Neural cell (in vitro differentiated cells): Measurements from ENCODE around the gene BSCL2.

ENCODE experiments used
- CTCF ChIP-seq: fragments of 450-650 bp; IDR thresholded peaks from 2 replicates; pipeline ENCODE4 v1.5.1; 2014; ENCODE audit warnings: antibody characterized with exemption, mild to moderate bottlenecking, moderate library complexity; ENCODE audit not compliant: poor library complexity, severe bottlenecking
- EZH2 ChIP-seq: fragments of 200-600, 300-800 bp; shearing (Covaris generic), sonication (generic); IDR thresholded peaks from 2 replicates; pipeline ENCODE4 v1.6.1; 2014; ENCODE audit warnings: antibody characterized with exemption, low read length, borderline replicate concordance, mild to moderate bottlenecking; ENCODE audit not compliant: insufficient read depth, poor library complexity, severe bottlenecking
- MXI1 ChIP-seq: fragments of 450-650 bp; conservative IDR thresholded peaks from 2 replicates; pipeline ENCODE4 v1.6.1; 2014; ENCODE audit warnings: antibody characterized with exemption, mild to moderate bottlenecking; ENCODE audit not compliant: poor library complexity, severe bottlenecking

- TF ChIP-seq CTCF = no peak
- no peak for TF ChIP-seq EZH2
- TF ChIP-seq MXI1 = no peak
Measured at GRCh38 chr11:62649486-62649885, 57.7 kb downstream of the BSCL2 start.
